ENCODE data around the gene ZDHHC8.

The ZDHHC8 gene

DNA sequence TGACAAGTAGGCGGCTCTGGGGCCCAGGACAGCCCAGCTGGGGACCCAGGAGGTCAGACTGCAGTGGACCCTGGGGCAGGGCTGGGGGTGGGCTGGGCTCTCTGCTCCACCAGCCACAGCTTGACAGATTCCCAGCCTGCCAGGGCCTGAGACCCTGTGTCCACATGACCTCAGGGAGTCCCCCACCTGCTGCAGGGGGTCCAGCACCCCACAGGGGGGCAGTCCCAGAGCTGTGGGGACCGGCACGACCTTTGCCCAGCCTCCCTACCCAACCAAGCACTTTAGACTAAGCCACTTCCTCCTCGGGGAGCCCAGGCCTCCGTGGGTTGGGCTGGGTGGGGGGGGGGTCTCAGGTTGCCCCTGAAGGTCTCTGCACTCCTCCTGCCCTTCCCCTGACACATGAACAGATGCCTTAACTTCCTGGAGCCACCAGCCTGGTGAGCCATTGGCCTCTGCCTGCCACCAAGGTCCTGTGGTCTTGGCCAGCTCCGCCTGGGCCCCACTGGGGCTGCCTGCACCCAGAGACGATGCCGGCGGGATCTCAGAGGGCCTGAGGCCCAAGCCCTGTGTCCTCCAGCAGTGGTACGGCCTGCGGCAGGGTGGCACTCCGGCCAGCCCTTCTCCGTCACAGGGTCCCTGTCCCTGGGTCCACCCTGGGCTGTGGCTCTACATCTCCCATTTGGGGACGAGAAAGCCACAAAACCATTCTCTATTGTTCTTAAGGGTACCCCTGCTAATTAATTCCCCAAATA, 15.8 kb downstream of the ZDHHC8 start:
- H3K9ac ChIP-seq (ENCODE audit: insufficient read length) = no peak overlapping the region
- H3K36me3 ChIP-seq (ENCODE audit: insufficient read depth, low read length) = no peaks in the 10 kb centered on the region
- no peak overlapping the region for H3K4me3 ChIP-seq
- DNase-seq (ENCODE audit: low read depth, low spot score) = no peak
- no peak overlapping the region for H3K27ac ChIP-seq
- no peaks in the 10 kb centered on the region for H3K9me3 ChIP-seq (ENCODE audit: low read depth, low read length)
- no peak for TF ChIP-seq POLR2AphosphoS5 (IDR thresholded peaks at IDR 0.05; ENCODE audit: borderline replicate concordance, low read depth, low read length)
- no peak for TF ChIP-seq FOXP2 (optimal IDR thresholded peaks at IDR 0.05; ENCODE audit: control extremely low read depth, extremely low read length, insufficient read depth)
- TF ChIP-seq EZH2 (IDR thresholded peaks at IDR 0.05) = no peak

DNA sequence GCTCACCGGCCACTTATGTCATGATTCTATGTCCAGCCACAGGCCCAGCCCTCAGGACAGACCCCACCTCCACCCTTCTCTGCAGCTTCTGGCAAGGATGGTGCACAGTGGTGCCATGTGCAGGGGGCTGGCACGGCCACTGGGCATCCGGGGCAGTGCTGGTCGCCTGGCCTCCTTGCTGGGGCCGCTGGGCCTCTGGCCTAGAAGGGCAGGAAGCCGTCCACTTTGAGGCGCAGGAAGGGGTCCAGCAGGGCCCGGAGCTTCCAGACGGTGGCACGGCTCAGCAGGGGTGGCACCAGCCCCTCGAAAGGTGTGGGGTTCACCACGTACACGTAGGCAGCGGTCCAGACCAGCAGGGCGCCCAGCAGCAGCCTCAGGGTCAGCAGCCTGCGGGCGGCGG, 16.8 kb downstream of the ZDHHC8 start:
- Histone ChIP-seq H3K27ac (no peak overlapping the region), H3K36me3 (ENCODE audit: insufficient read depth, low read length) (no peaks in the 10 kb centered on the region), H3K9me3 (ENCODE audit: low read depth, low read length) (no peaks in the 10 kb centered on the region), H3K4me3 (no peak overlapping the region), H3K9ac (ENCODE audit: insufficient read length) (no peak overlapping the region)
- TF ChIP-seq EZH2 (IDR thresholded peaks at IDR 0.05) (no peak), POLR2AphosphoS5 (IDR thresholded peaks at IDR 0.05; ENCODE audit: borderline replicate concordance, low read depth, low read length) (no peak), FOXP2 (optimal IDR thresholded peaks at IDR 0.05; ENCODE audit: control extremely low read depth, extremely low read length, insufficient read depth) (no peak)
- DNase-seq (ENCODE audit: low read depth, low spot score) = no peak

- DNase-seq (ENCODE audit: low read depth, low spot score) = no peak
- Histone ChIP-seq H3K27ac (no peak overlapping the region), H3K4me3 (no peak overlapping the region), H3K9me3 (ENCODE audit: low read depth, low read length) (no peaks in the 10 kb centered on the region), H3K36me3 (ENCODE audit: insufficient read depth, low read length) (no peaks in the 10 kb centered on the region), H3K9ac (ENCODE audit: insufficient read length) (no peak overlapping the region)
- TF ChIP-seq POLR2AphosphoS5 (IDR thresholded peaks at IDR 0.05; ENCODE audit: borderline replicate concordance, low read depth, low read length) (no peak), FOXP2 (optimal IDR thresholded peaks at IDR 0.05; ENCODE audit: control extremely low read depth, extremely low read length, insufficient read depth) (no peak), EZH2 (IDR thresholded peaks at IDR 0.05) (no peak)
Observed at GRCh38 chr22:20149257-20150250, 17.9 kb downstream of the ZDHHC8 start.

DNA sequence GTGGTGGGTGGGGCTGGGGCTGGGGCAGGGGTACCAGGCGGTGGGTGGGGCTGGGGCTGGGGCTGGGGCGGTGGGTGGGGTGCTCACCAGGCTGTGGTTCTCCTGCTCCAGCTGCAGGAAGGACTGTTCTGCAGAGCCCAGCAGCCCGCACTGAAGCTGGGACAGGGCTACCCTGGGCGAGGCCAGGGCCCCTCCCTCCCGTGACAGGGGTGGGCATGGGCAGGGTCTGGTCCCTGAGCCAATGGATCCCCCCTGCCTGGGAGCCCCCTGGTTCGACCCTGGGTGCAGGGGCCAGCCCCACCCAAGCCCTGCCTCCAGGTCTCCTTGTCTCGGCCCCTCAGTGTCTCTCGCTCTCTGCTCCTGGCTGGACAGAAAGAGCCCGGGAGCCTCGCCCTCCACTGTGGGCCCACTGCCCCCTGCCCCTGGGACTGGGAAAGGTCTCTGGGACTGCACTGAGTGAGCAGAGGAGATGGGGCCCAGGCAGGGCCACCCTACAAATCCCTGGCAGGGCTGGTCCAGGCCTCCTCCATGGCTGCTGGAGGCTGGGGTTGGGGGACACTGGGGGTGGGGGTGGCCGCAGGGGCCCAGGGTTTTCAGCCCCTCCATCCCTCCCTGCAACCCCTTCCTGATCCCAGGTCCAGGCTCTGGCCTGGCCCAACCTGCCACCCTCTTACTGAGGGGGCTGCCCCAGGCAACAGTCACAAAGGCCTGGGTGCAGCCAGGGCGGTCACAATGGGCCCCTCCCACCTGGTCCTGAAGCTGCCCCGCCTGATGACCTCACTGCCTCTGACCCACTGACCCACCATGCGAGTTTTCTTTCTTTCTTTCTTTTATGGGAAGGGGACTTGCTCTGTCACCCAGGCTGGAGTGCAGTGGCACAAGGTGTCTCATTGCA, 19.0 kb downstream of the ZDHHC8 start, which contains the start of gene CCDC188:
Gene CCDC188 (minus strand): TSS at position 675 of the 895 bp plus-strand sequence. CDS start 69 bp downstream, at position 606.
- Histone ChIP-seq H3K36me3 (ENCODE audit: insufficient read depth, low read length) (no peaks in the 10 kb centered on the region), H3K27ac (no peak within 1 kb of the TSS), H3K9me3 (ENCODE audit: low read depth, low read length) (no peaks in the 10 kb centered on the region), H3K9ac (ENCODE audit: insufficient read length) (no peak within 1 kb of the TSS), H3K4me3 (no peak within 1 kb of the TSS)
- TF ChIP-seq POLR2AphosphoS5 (IDR thresholded peaks at IDR 0.05; ENCODE audit: borderline replicate concordance, low read depth, low read length) (no peak), FOXP2 (optimal IDR thresholded peaks at IDR 0.05; ENCODE audit: control extremely low read depth, extremely low read length, insufficient read depth) (no peak), EZH2 (IDR thresholded peaks at IDR 0.05) (no peak)
- DNase-seq (ENCODE audit: low read depth, low spot score) = no peak

- no peak for TF ChIP-seq FOXP2 (optimal IDR thresholded peaks at IDR 0.05; ENCODE audit: control extremely low read depth, extremely low read length, insufficient read depth)
- no peak for TF ChIP-seq EZH2 (IDR thresholded peaks at IDR 0.05)
- TF ChIP-seq POLR2AphosphoS5 (IDR thresholded peaks at IDR 0.05; ENCODE audit: borderline replicate concordance, low read depth, low read length) = no peak
- Histone ChIP-seq H3K9me3 (ENCODE audit: low read depth, low read length) (no peaks in the 10 kb centered on the region), H3K36me3 (ENCODE audit: insufficient read depth, low read length) (no peaks in the 10 kb centered on the region), H3K4me3 (no peak overlapping the region), H3K27ac (no peak overlapping the region), H3K9ac (ENCODE audit: insufficient read length) (no peak overlapping the region)
- DNase-seq (ENCODE audit: low read depth, low spot score) = no peak
Observed at GRCh38 chr22:20151276-20151588, 19.6 kb downstream of the ZDHHC8 start.

GRCh38 chr22:20152464-20152890, 20.9 kb downstream of the ZDHHC8 start:
- TF ChIP-seq FOXP2 (optimal IDR thresholded peaks at IDR 0.05; ENCODE audit: control extremely low read depth, extremely low read length, insufficient read depth) = no peak
- TF ChIP-seq EZH2 (IDR thresholded peaks at IDR 0.05) = no peak
- no peak for TF ChIP-seq POLR2AphosphoS5 (IDR thresholded peaks at IDR 0.05; ENCODE audit: borderline replicate concordance, low read depth, low read length)
- Histone ChIP-seq H3K4me3 (no peak overlapping the region), H3K27ac (no peak overlapping the region), H3K9me3 (ENCODE audit: low read depth, low read length) (no peaks in the 10 kb centered on the region), H3K36me3 (ENCODE audit: insufficient read depth, low read length) (no peaks in the 10 kb centered on the region), H3K9ac (ENCODE audit: insufficient read length) (no peak overlapping the region)
- no peak for DNase-seq (ENCODE audit: low read depth, low spot score)

DNA sequence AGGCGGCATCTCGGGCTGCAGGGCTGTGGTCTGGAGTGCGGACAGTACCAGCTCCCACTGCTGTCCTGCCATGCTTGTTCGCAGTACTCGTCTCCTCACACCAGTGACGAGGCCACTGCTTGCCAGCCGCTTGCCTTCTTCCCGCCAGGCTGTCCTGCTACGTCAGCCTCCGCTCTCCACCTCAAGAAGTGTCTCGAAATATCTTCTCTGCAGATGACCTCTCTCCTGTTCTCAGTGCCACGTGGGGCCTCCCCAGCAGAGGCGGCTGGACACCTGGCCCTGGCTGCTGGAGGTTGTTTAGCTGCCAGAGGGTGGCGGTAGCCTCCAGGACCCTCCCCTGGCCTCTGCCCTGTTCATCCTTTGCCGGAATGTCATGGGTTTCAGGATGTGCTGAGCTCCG, 22.3 kb downstream of the ZDHHC8 start:
- TF ChIP-seq POLR2AphosphoS5 (IDR thresholded peaks at IDR 0.05; ENCODE audit: borderline replicate concordance, low read depth, low read length) (no peak), FOXP2 (optimal IDR thresholded peaks at IDR 0.05; ENCODE audit: control extremely low read depth, extremely low read length, insufficient read depth) (no peak), EZH2 (IDR thresholded peaks at IDR 0.05) (no peak)
- DNase-seq (ENCODE audit: low read depth, low spot score) = no peak
- Histone ChIP-seq H3K4me3 (no peak overlapping the region), H3K36me3 (ENCODE audit: insufficient read depth, low read length) (no peaks in the 10 kb centered on the region), H3K9me3 (ENCODE audit: low read depth, low read length) (no peaks in the 10 kb centered on the region), H3K9ac (ENCODE audit: insufficient read length) (no peak overlapping the region), H3K27ac (no peak overlapping the region)

All from SK-N-MC (cell line).